H54 (cell line): ENCODE results near the gene BATF.

Experiments used
- DNase-seq: peaks from one replicate; pipeline ENCODE4 v3.0.0; 2011; ENCODE audit warnings: low spot score, mixed read lengths; ENCODE audit not compliant: insufficient read length
- FAIRE-seq: peaks from 3 replicates; lab custom pipeline; 2011; peaks lifted over from hg19 to GRCh38; lab: Jason Lieb, UNC
- POLR2A ChIP-seq: IDR thresholded peaks from 2 replicates; pipeline ENCODE4 v1.6.1; 2011; ENCODE audit warnings: low read depth, mild to moderate bottlenecking, low read length

The BATF gene

DNA sequence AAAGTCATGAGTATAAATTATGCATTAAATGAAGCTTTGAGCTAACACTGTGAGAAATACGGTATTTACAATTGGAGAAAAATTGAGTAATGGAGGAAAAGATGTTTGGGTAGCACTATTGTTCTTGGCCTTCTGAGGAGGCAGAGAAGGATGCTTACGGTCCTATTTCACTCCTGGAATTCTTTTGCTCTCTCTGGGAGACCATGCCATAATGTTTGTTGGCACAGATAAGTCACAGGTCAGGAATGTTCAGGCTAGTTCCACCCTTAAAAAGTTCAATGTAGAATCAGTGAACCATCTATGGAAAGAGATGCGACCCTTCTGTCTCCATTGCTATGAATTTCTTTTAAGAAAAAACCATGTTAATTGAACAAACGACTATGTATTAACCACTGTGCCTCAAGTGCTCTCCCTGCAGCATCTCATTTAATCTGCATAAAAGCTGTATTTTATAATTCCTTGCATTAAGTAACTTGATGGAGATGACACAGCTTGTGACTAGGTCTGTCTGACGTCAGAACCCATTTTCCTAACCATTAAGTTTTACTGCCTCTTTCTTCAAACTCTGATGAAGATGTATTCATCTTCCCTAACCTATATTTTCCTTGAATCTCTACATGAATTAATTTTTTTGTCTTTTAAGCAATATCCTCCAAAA lies 9.5 kb downstream of the BATF start:
- DNase-seq (no peak), FAIRE-seq (no peak)
- TF ChIP-seq POLR2A, result no peak

GRCh38 chr14:75533791-75534555 lies 11.7 kb downstream of the BATF start:
- FAIRE-seq, result no peak
- no peak for TF ChIP-seq POLR2A
- DNase-seq, result no peak

GRCh38 chr14:75535164-75535898 lies 13.1 kb downstream of the BATF start:
- DNase-seq (no peak), FAIRE-seq (no peak)
- no peak for TF ChIP-seq POLR2A

GRCh38 chr14:75537071-75537470 lies 14.8 kb downstream of the BATF start:
- TF ChIP-seq POLR2A, result no peak
- DNase-seq (no peak), FAIRE-seq (no peak)

GRCh38 chr14:75539162-75539560 lies 16.9 kb downstream of the BATF start:
- TF ChIP-seq POLR2A, result no peak
- FAIRE-seq (no peak), DNase-seq (no peak)

- FAIRE-seq (no peak), DNase-seq (no peak)
- TF ChIP-seq POLR2A, result no peak
Observed at GRCh38 chr14:75539561-75540478, 17.6 kb downstream of the BATF start.

DNA sequence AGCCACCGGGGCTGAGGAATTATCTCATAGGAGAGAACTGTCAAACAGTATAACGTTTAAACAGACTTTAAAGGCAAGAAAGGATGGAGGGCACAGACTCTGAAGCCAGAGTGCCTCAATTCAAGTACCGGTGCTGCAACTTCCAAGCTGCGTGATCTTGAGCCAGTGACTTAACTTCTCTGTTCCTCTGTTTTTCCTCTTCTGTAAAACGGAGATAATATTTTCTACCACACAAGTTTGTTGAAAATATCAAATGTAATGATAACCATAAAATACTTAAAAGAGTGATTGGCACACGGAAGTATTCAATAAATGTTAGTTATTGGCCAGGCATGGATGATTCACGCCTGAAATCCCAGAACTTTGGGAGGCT lies 18.2 kb downstream of the BATF start:
- no peak for FAIRE-seq
- no peak for TF ChIP-seq POLR2A

DNA sequence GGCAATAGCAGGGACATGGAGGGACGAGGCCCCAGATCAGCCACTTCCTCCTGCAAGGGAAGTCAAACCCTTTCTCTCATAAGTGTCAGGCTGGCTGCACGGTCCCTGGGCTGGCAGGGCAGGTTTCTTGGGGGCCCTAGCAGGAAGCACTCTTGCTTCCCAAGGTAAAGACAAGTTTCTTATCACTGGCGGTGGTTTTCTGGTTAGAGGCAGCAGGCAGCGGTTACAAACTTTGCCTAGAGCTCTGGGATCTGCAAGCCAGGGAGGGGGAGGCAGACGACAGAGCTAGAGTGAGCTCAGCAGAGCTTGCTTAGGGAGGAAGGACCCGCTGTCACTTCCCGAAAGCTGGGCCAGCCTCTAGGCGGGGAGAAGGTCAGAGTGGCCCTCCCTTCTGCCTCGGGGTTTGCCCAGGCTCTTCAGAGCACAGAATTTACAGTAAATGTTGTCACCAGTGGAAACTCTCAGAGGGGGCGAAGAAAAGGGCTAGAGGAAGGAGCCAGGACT lies 20.4 kb downstream of the BATF start:
- no peak for TF ChIP-seq POLR2A
- FAIRE-seq, result no peak
- no peak for DNase-seq

More for the DNA sequence above, 18.2 kb downstream of the BATF start:
- DNase-seq, result no peak

DNA sequence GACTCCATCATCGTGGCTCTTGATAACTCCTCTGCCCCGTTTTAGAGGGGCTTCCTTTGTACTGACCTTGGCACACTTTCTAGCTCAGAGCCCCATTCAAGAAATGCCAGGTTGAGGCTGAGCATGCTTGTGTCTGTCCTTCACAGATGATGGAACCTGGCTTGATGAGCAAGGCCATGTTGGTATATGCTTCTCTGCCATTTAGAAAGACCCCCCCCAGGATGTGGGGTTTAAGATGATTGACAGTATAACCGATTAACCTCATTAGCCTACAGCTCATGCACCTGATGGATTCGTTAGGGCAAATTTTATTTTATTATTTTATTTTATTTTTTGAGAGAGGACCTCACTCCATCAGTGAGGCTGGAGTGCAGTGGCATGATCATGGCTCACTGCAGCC lies 21.0 kb downstream of the BATF start:
- DNase-seq, result no peak
- no peak for TF ChIP-seq POLR2A
- FAIRE-seq, result no peak

DNA sequence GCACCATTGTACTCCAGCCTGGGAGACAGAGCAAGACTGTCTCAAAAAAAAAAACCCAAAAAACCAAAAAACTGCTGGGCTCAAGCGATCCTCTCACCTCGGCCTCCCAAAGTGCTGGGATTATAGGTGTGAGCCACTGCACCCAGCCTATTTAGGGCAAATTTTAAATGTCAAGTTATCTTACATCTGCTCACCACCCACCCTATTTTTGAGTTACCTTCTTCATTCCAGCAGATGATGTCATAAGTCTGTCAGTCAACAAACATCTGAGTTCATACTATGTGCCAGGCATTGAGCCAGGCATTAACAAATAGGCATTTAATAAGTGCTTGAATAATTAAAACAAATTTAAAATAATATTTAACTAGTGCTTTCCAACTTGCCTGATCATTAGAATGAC lies 21.5 kb downstream of the BATF start:
- DNase-seq (no peak), FAIRE-seq (no peak)
- TF ChIP-seq POLR2A, result no peak

DNA sequence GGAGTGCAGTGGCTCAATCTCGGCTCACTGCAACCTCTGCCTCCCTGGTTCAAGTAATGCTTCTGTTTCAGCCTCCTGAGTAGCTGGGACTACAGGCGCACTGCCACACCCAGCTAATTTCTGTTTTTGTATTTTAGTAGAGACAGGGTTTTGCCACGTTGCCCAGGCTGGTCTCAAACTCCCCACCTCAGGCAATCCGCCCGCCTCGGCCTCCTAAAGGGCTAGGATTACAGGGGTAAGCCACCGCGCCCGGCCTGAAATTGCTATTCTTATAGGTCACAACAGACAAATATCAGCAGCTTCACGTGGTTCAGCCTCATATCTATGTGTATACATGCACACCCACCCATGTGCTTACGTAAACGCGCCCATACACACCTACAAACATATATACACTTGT lies 23.6 kb downstream of the BATF start:
- DNase-seq (no peak), FAIRE-seq (no peak)
- TF ChIP-seq POLR2A, result no peak

GRCh38 chr14:75547552-75548250 lies 25.4 kb downstream of the BATF start:
- no peak for DNase-seq
- no peak for FAIRE-seq
- TF ChIP-seq POLR2A, result no peak

DNA sequence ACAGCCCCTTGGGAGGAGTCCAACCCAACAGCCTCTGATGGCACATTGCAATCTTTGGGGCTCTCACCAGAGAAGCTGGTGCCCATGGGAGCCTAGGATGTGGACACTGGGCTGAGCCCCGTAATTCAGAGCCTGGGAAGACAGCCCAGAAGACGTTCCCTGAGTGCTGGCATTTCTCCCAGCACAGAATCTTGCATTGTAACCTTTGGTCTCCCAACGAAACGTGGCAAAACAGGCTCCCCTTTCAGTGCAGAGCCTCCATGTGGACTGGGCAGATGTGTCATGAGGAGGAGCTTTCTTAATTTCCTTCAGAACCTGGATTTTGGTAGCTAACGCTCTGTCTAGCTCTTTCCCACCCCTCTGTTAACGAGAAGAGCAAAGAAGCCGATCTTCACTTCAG lies 26.3 kb downstream of the BATF start:
- FAIRE-seq (no peak), DNase-seq (no peak)
- no peak for TF ChIP-seq POLR2A
